ENCODE measurements around the gene MGAT3. TPM values are rescaled to one million over a fixed set of nuclear protein-coding genes. Genes with fewer than 3 reads are reported as not detected.

Gene MGAT3
- total RNA-seq, 1 donor from 2014 or later: 47.0 TPM

DNA sequence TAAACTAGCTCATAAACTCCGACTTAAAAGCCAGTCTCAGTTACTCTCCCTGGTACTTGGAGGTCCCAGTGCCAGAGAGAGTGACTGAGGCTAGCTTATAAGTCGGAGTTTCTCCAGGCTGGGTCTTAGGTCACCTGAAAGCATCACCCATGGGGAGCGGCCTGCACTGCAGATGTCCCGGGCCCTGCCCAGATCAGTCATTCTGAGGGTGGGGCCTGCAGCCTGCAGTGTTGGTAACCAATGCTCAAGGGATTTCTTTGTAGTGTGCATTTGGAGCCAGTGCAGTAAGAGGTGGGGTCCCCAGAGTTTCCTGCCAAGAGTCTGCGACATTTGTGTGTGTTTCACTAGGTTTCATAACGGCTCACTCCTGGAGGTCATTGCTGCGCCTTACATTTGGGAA, 42.4 kb upstream of the MGAT3 start:
- TF ChIP-seq, protein P1, sequence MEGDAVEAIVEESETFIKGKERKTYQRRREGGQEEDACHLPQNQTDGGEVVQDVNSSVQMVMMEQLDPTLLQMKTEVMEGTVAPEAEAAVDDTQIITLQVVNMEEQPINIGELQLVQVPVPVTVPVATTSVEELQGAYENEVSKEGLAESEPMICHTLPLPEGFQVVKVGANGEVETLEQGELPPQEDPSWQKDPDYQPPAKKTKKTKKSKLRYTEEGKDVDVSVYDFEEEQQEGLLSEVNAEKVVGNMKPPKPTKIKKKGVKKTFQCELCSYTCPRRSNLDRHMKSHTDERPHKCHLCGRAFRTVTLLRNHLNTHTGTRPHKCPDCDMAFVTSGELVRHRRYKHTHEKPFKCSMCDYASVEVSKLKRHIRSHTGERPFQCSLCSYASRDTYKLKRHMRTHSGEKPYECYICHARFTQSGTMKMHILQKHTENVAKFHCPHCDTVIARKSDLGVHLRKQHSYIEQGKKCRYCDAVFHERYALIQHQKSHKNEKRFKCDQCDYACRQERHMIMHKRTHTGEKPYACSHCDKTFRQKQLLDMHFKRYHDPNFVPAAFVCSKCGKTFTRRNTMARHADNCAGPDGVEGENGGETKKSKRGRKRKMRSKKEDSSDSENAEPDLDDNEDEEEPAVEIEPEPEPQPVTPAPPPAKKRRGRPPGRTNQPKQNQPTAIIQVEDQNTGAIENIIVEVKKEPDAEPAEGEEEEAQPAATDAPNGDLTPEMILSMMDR (conservative IDR thresholded peaks at IDR 0.05): no peak
- Mint-ChIP-seq H3K27me3 (no peaks in the 10 kb centered on the region), H3K4me3 (no peak overlapping the region), H3K27ac (peak overlapping the region; percentile 18), H3K9me3 (no peaks in the 10 kb centered on the region), H3K4me1 (ENCODE audit: unreplicated experiment) (peaks cover 12% of the 10 kb centered on the region), H3K36me3 (peaks cover 12% of the 10 kb centered on the region)
- no peak for DNase-seq (ENCODE audit: extremely low spot score, unreplicated experiment)

DNA sequence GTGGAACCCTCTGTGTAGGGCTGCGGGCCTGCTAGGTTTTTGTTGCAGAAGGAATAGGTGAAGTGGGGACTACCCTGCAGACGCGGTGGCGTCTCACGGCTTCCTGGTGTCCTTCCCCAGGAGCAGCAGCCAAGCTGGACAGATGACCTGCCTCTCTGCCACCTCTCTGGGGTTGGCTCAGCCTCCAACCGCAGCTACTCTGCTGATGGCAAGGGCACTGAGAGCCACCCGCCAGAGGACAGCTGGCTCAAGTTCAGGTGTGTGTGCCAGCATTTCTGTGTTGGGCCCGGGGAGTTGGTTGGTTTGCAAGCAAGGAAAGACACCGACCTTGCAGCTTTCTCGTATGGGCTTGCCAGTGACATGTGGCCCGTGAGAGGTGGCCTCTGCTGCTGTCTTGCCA, 41.9 kb upstream of the MGAT3 start:
- no peak for DNase-seq (ENCODE audit: extremely low spot score, unreplicated experiment)
- Mint-ChIP-seq H3K9me3 (no peaks in the 10 kb centered on the region), H3K27ac (no peak overlapping the region), H3K4me3 (no peak overlapping the region), H3K27me3 (no peaks in the 10 kb centered on the region), H3K4me1 (ENCODE audit: unreplicated experiment) (peaks cover 8% of the 10 kb centered on the region), H3K36me3 (peaks cover 14% of the 10 kb centered on the region)
- TF ChIP-seq, protein P1 (conservative IDR thresholded peaks at IDR 0.05): no peak

DNA sequence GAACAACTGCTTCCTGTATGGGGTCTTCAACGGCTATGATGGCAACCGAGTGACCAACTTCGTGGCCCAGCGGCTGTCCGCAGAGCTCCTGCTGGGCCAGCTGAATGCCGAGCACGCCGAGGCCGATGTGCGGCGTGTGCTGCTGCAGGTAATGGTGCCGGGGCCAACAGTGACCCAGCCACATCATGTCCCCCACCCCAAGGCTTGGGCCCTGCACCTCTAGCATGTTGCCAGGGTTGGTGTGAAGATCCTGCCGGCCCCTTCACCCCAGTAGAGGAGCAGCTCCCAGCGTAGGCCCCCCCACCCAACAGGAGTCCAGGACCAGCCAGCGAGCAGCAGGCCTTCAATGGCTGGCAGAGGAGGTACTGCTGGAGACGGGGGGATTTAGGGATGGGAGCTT, 41.3 kb upstream of the MGAT3 start:
- Mint-ChIP-seq H3K4me1 (ENCODE audit: unreplicated experiment) (peaks cover 8% of the 10 kb centered on the region), H3K36me3 (peaks cover 14% of the 10 kb centered on the region), H3K27ac (no peak overlapping the region), H3K9me3 (no peaks in the 10 kb centered on the region), H3K4me3 (no peak overlapping the region), H3K27me3 (no peaks in the 10 kb centered on the region)
- TF ChIP-seq, protein P1 (conservative IDR thresholded peaks at IDR 0.05): no peak
- DNase-seq (ENCODE audit: extremely low spot score, unreplicated experiment): no peak

DNA sequence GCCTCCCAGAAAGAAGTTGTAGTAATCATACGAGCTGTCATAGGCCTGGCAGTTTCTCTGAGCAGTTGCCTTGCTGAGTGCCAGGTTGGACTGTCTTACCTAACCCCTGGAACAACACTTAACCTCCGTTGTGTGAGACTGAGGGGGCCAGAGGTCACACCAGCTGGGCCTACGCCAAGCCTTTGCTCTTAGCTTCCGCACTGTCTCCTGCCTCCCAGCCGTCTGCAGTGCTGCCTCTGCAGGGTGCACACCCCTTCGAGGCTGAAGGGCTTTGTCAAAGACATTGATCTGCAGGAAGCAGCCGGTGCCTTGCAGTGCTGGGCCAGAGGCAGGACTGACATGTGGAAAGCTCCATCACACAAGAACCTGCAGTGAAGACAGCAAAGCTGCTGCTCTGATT, 40.5 kb upstream of the MGAT3 start:
- no peaks in the 10 kb centered on the region for H3K27me3 Mint-ChIP-seq
- no peaks in the 10 kb centered on the region for H3K9me3 Mint-ChIP-seq
- TF ChIP-seq, protein P1 (conservative IDR thresholded peaks at IDR 0.05): no peak
- DNase-seq (ENCODE audit: extremely low spot score, unreplicated experiment): no peak
- peaks cover 17% of the 10 kb centered on the region for H3K36me3 Mint-ChIP-seq
- no peak overlapping the region for H3K27ac Mint-ChIP-seq
- no peak overlapping the region for H3K4me3 Mint-ChIP-seq
- peaks cover 8% of the 10 kb centered on the region for H3K4me1 Mint-ChIP-seq (ENCODE audit: unreplicated experiment)

DNA sequence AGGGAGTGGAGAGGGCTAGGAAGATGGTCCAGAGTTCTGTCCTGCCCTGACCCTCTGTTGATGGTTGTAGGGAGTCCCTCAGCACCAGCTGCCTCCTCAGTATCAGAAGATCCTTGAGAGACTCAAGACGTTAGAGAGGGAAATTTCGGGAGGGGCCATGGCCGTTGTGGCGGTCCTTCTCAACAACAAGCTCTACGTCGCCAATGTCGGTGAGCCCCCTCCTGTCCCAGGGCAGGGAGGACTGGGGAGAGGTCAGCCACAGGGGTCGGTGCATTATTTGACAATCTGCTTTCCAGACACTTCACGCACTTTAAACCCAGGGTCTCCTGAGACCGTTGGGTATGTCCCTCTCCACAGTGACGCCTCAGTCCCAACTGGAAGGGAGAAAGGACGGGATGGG, 39.2 kb upstream of the MGAT3 start:
- Mint-ChIP-seq H3K27ac (no peak overlapping the region), H3K4me3 (no peak overlapping the region), H3K4me1 (ENCODE audit: unreplicated experiment) (peaks cover 8% of the 10 kb centered on the region), H3K9me3 (no peaks in the 10 kb centered on the region), H3K27me3 (no peaks in the 10 kb centered on the region), H3K36me3 (peaks cover 23% of the 10 kb centered on the region)
- TF ChIP-seq, protein P1 (conservative IDR thresholded peaks at IDR 0.05): no peak
- DNase-seq (ENCODE audit: extremely low spot score, unreplicated experiment): no peak

DNA sequence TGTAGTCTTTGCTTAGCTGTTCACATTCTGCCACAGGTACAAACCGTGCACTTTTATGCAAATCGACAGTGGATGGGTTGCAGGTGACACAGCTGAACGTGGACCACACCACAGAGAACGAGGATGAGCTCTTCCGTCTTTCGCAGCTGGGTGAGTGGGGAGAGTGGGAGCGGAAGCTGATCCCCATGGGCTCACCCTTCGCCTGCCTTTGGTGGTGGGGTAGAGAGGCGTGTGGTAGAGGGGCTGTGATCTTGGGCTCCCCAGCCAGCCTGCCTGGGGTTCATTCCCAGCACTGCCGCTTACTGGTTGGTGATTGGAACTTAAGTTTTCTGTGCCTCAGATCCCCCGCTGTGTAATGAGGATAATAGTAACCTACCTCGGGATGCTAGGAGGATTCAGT, 38.1 kb upstream of the MGAT3 start:
- TF ChIP-seq, protein P1 (conservative IDR thresholded peaks at IDR 0.05): no peak
- no peak overlapping the region for H3K27ac Mint-ChIP-seq
- H3K4me3 Mint-ChIP-seq: no peak overlapping the region
- peaks cover 5% of the 10 kb centered on the region for H3K4me1 Mint-ChIP-seq (ENCODE audit: unreplicated experiment)
- peaks cover 23% of the 10 kb centered on the region for H3K36me3 Mint-ChIP-seq
- no peak for DNase-seq (ENCODE audit: extremely low spot score, unreplicated experiment)
- no peaks in the 10 kb centered on the region for H3K27me3 Mint-ChIP-seq
- no peaks in the 10 kb centered on the region for H3K9me3 Mint-ChIP-seq

Data from type B pancreatic cell (in vitro differentiated cells).